ENCODE measurements around the gene RBM47.

- TF ChIP-seq CTCF (IDR thresholded peaks at IDR 0.05) = no peak
- no peak for TF ChIP-seq POLR2A (IDR thresholded peaks at IDR 0.05)
- no peak for TF ChIP-seq POLR2AphosphoS5 (IDR thresholded peaks at IDR 0.05)
Measured at GRCh38 chr4:40600850-40601249, 28.8 kb downstream of the RBM47 start.
